Right renal pelvis (tissue), 4 donors: Measurements from ENCODE around the gene ZBTB20. TPM values are rescaled to one million over a fixed set of nuclear protein-coding genes. Genes with fewer than 3 reads are reported as not detected.
"Not testable (repeated sequence)": the region's sequence is repeated elsewhere in the genome, so short reads cannot be mapped to it uniquely, and the experiment has no call there.

Experiments used
- DNase-seq, 4 donors: peaks; one replicate each; pipeline ENCODE4 v3.0.0-alpha.2; 2013; ENCODE audit warnings: low read depth in 4 of 4, low spot score in 3 of 4, missing footprints in 1 of 4
- polyA plus RNA-seq, 4 donors: library from polyadenylated mRNA; unstranded; fragments of 120-200 nt; gene quantifications; one replicate each; pipeline ENCODE4 v1.2.1, GENCODE V29; 2013; ENCODE audit not compliant: insufficient read length in 4 of 4

ZBTB20 gene
- polyA plus RNA-seq, 4 donors = 4.5 to 5.3 (median 4.9) TPM

- peak in 2 of 4 donors; percentile 29 to 31 for DNase-seq
Observed at GRCh38 chr3:115148142-115148790, 1.2 kb upstream of the ZBTB20 start.

GRCh38 chr3:115147329-115148141 lies 447 bp upstream of the ZBTB20 start:
- peak; percentile 97 to 100 (median 100) for DNase-seq

DNA sequence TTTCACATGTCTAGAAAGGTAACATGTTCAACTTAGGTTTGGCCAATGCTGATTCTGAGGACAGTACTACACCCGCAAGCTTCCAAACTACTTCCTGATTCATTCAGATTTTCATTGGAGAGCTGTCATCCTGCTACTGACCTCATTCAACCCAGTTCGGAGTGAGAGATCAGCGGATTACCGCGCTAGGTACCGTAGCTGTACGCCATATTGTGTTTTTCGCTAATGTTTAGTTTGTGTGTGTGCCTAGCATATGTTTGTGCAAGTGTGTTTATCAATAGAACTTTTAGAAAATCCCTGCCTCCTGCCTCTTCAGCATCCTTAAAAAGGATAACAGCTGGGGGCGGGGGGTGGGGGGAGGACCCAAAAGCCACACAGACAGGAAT lies 1.1 kb downstream of the ZBTB20 start:
- peak; percentile 45 to 53 (median 51) for DNase-seq

DNA sequence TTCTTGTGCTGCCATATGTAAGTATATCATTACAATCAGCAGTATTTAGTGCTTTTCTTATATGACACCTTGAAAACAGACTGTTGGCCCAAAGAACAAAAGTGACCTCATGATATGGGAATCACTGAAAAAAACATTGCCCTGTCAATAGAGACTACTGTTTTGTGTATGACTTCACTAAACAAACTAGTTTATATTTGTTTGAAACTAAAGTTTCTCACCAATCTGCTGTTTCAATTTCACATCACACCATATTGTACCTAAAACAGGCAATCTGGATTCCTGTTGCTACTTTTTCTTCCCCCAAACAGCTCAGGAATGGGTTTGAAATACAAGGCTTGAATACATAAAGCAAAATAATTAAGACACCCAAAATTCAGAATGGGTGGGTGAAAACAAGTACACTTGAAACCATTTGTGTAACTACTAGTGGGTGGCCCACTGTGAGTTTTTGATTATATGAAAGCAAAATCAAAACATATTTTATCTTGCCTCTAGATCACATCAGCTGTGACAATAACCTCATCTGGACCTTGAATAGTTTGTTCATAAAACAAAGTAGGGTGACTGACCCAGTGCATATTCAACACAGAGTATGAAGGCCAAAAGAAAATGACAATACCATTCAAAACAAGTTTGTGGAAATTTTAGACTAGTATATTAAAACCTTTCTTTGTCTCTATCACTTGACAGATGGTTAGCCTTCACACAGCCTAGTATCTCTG lies 5.9 kb downstream of the ZBTB20 start:
- no peak for DNase-seq

GRCh38 chr3:115139072-115139471 lies 8.0 kb downstream of the ZBTB20 start:
- no peak for DNase-seq

GRCh38 chr3:115134648-115135347 lies 12.3 kb downstream of the ZBTB20 start:
- no peak for DNase-seq

GRCh38 chr3:115127208-115127607 lies 19.9 kb downstream of the ZBTB20 start:
- DNase-seq = no peak

DNA sequence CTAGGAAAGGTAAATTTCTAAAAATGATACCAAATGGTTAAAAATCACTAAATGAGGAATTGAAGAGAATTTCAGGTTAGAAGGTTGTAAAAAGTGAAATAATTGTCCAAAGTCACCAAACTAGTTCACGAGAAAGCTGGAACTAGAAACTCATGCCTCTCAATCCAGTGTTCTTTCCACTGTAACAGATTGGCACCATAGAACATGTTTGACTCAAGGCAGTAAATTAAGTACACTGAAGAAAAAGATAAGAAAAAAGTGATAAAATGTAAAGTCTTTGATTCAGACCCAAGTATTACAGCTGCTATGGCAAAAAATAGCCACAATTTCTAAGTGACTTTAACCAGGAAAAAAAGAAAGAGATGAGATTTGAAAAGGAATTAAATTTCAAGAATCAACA lies 26.5 kb downstream of the ZBTB20 start:
- no peak for DNase-seq

DNA sequence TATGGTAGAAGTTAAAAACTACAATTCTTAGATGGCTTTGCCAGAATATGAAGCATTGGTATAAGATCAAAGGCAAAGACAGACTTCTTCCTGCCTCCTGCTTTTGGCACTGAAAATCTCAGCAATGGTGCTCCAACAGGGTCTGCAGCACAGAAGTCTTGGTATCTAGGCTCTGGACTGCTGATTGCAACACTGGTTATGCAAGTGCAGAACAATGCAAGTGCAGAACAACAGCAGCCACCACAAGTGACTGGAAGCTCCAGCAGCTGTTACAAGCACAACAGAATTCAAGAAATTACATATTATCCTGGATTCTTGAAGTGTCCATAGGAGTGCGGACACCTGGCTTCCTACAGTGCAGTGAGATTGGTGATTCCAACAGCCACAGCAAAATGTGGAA lies 33.7 kb downstream of the ZBTB20 start:
- DNase-seq = no peak

GRCh38 chr3:115111632-115112031 lies 35.5 kb downstream of the ZBTB20 start:
- no peak for DNase-seq

DNA sequence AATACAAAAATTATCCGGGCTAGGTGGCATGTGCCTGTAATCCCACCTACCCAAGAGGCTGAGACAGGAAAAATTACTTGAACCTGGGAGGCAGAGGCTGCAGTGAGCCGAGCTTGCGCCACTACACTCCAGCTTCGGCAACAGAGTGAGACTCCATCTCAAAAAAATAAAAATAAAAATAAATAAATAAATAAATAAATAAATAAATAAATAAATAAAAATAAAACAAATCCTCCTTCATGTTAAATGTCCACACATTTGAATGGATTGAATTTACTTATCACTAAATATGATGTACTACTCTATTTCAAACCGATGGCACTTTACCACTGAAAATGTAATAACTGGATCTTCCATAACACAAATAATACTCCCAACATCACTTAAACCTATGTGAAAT lies 36.3 kb downstream of the ZBTB20 start:
- no peak for DNase-seq

DNA sequence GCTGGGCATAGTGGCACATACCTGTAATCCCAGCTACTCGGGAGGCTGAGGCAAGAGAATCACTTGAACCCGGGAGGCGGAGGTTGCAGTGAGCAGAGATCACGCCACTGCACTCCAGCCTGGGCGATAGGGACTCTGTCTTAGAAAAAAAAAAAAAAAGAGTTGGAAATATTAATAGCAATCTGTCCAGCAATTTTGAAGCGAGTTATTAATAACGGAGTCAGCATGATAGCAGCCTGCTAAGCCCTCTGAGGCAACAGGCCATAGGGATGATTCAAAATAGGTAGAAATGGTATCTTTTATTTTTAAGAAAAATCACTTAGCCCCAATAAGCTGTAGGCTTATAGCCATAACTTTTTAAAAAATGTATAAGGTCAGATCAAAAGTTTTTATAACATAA lies 37.0 kb downstream of the ZBTB20 start:
- DNase-seq = not testable (repeated sequence)

- DNase-seq = no peak
Observed at GRCh38 chr3:115108614-115109013, 38.5 kb downstream of the ZBTB20 start.

DNA sequence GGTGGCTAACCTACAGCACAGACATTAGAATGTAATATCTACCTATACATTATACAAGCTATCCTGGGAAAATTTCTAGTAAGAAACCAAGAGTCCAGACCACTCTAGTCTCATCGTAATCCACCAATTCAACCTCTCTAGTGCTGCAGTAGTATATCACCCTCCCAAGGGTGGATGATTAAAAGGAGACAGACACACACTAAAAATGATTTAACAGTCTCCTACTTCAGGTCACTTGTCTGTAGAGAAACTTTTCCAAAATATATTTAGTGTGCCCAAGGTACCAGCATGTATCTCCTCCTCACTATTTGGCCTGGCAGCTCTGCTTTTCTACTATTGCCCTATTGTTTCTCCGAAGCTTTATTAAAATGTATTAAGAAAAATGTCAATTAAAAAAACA lies 45.0 kb downstream of the ZBTB20 start:
- no peak for DNase-seq

DNA sequence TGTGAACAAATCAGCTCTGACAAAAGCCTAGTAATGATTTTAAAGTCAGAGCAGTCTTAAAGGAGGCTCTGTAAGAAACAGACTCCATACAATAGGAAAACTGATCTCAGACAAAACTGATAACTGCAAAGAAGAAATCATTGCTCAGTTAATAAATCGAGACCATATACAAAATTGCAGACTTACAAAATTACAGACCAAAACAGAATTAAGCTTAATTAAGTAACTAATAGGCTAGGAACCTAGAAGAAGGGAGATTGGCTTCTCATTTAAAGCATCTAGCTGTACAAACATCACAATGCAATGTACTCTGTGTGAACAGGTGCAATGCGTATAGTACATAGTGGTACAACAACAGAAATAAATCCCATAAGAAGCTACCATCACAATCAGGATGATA lies 46.3 kb downstream of the ZBTB20 start:
- DNase-seq = no peak

- DNase-seq = no peak
Observed at GRCh38 chr3:115099986-115100571, 47.0 kb downstream of the ZBTB20 start.

GRCh38 chr3:115099134-115099985 lies 47.7 kb downstream of the ZBTB20 start:
- DNase-seq = no peak

DNA sequence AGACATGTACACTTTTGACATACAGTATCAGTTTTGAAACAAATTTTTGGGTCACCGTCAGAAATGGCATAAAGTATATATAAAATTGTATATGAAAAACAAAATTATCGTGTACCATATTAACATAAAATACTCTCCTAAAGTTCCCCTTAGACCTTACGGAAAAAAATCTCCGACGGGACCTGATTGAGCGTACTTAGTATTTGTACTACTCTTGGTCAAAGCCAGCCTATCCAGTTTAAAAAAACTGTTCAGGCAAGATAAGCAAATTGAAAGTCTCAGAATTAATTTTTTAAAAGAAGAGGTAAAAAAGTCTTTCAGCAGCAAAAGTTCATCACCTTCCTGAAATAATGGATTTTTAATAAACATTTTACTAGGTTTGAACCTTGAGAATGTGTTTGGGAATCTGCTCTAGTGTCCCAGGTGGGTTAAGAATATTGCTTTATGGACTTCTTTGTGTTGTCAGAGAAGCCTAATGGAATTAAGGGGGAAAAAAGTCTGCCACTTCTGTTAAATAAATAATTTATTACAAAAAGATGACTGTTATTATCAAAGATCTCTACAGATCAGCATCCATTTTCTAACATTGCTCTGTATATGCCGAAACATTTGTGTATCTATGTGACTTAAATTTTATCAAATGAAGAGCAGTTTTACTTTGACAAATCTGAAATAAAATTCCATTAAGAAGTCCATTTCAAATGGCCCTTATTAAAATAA lies 48.6 kb downstream of the ZBTB20 start:
- DNase-seq = no peak

- DNase-seq = no peak
Observed at GRCh38 chr3:115095236-115095635, 51.9 kb downstream of the ZBTB20 start.
